Loucy (cell line): ENCODE data around the gene ZDHHC22.
A peak's percentile ranks its signal among the peaks of the same experiment; 100 is the strongest.

ENCODE experiments used
- CTCF ChIP-seq: fragments of 200-600 bp; sonication (generic); conservative IDR thresholded peaks from 2 replicates; pipeline ENCODE4 v1.5.1; 2014; ENCODE audit warnings: mild to moderate bottlenecking, antibody characterized with exemption, low read length
- EZH2phosphoT487 ChIP-seq: fragments of 200-600 bp; IDR thresholded peaks from 2 replicates; pipeline ENCODE4 v1.6.1; 2018; ENCODE audit warnings: antibody characterized with exemption, mild to moderate bottlenecking, moderate library complexity, borderline replicate concordance

GRCh38 chr14:77139540-77140358 is 1.8 kb downstream of the ZDHHC22 start:
- TF ChIP-seq CTCF (peak; percentile 44), EZH2phosphoT487 (no peak)
